HepG2 (cell line): ENCODE results near the gene ARMC5. TPM values are rescaled to one million over a fixed set of nuclear protein-coding genes. Genes with fewer than 3 reads are reported as not detected.

Experiments
- ATAC-seq: fragments of 200-7000 bp; cut with Tn5 transposase; 3 replicates; pipeline ENCODE4 v1.9.1; 2020; ENCODE audit warnings: mild to moderate bottlenecking, moderate library complexity
- BruUV-seq: library from RNA; stranded (reverse); fragments of 400-500 nt; replicated peaks from 2 replicates; lab custom pipeline; 2021; lab: Mats Ljungman, UMichigan
- CTCF ChIA-PET: fragments of 300-600 bp; formaldehyde crosslinking; extraction: SDS; loops from one replicate; lab custom pipeline; 2021; ENCODE audit warnings: low total read pairs, inconsistent platforms, low intra/inter-chr PET ratio; lab: Yijun Ruan, JAX
- POLR2A ChIA-PET: fragments of 350-600 bp; sonication (Branson Sonifier 250); formaldehyde crosslinking; loops from one replicate; lab custom pipeline; 2020; ENCODE audit warnings: antibody characterized with exemption, inconsistent platforms; lab: Yijun Ruan, JAX
- DNase-seq: peaks from one replicate; pipeline ENCODE4 v3.0.0-alpha.2; 2015; ENCODE audit warnings: low spot score
- FAIRE-seq: peaks from 3 replicates; lab custom pipeline; 2011; peaks lifted over from hg19 to GRCh38; lab: Jason Lieb, UNC
- H2AFZ ChIP-seq: one replicate; pipeline ENCODE4 v1.6.1; 2011; ENCODE audit warnings: low read length, inconsistent platforms
- H3K27ac ChIP-seq: fragments of 300-600 bp; 3 replicates; pipeline ENCODE4 v1.8.0; 2011; ENCODE audit warnings: mixed run types, mild to moderate bottlenecking, mixed read lengths, low read length, inconsistent platforms; ENCODE audit not compliant: insufficient read depth; ENCODE audit errors: extremely low read length
- H3K27me3 ChIP-seq, 2 experiments: fragments of 200-600 bp in 1 of 2; 2 replicates in 1 of 2; 3 replicates in 1 of 2; pipeline versions ENCODE4 v1.6.0 to v1.8.0; 2011; ENCODE audit warnings: low read length in 2 of 2, mild to moderate bottlenecking in 2 of 2, moderate library complexity in 2 of 2, inconsistent platforms in 1 of 2; ENCODE audit not compliant: insufficient read depth in 2 of 2, control insufficient read depth in 1 of 2
- H3K36me3 ChIP-seq, 2 experiments: fragments of 200-600 bp in 1 of 2; replicated peaks in 1 of 2; 2 replicates in 1 of 2; 3 replicates in 1 of 2; pipeline versions ENCODE4 v1.5.1 to v1.8.0; 2011; ENCODE audit warnings: low read length in 2 of 2, inconsistent platforms in 1 of 2; ENCODE audit not compliant: insufficient read depth in 2 of 2, control insufficient read depth in 1 of 2
- H3K4me1 ChIP-seq: 2 replicates; pipeline ENCODE4 v1.5.1; 2012; ENCODE audit warnings: low read length, inconsistent platforms; ENCODE audit not compliant: insufficient read depth
- H3K4me2 ChIP-seq: 2 replicates; pipeline ENCODE4 v1.6.0; 2011; ENCODE audit warnings: low read depth, low read length, inconsistent platforms
- H3K4me3 ChIP-seq, 3 experiments: fragments of 200-600 bp in 1 of 3; sonication (generic), shearing (Covaris generic) in 1 of 3; replicated peaks in 1 of 3; 2 replicates each; pipeline ENCODE4 v1.5.1; 2011 to 2016; ENCODE audit warnings: low read length in 3 of 3, inconsistent platforms in 2 of 3, low read depth in 2 of 3, mild to moderate bottlenecking in 2 of 3, control low read depth in 1 of 3, mixed read lengths in 1 of 3; ENCODE audit not compliant: insufficient read depth in 1 of 3
- H3K79me2 ChIP-seq: one replicate; pipeline ENCODE4 v1.6.1; 2011; ENCODE audit warnings: low read length, inconsistent platforms; ENCODE audit not compliant: insufficient read depth
- H3K9ac ChIP-seq: 2 replicates; pipeline ENCODE4 v1.6.0; 2011; ENCODE audit warnings: mild to moderate bottlenecking, low read depth, low read length, inconsistent platforms; ENCODE audit not compliant: insufficient read depth
- H3K9me3 ChIP-seq: 2 replicates; pipeline ENCODE4 v1.5.1; 2012; ENCODE audit warnings: mild to moderate bottlenecking, low read length
- H4K20me1 ChIP-seq: 2 replicates; pipeline ENCODE4 v1.6.0; 2011; ENCODE audit warnings: inconsistent platforms, mild to moderate bottlenecking, low read length, moderate library complexity; ENCODE audit not compliant: insufficient read depth
- GTF2F1 ChIP-seq: fragments of 150-350 bp; IDR thresholded peaks from 2 replicates; pipeline ENCODE4 v1.6.1; 2014; ENCODE audit warnings: low read length
- HOXA9 ChIP-seq: sonication (generic); formaldehyde crosslinking; IDR thresholded peaks from 2 replicates; pipeline ENCODE4 v1.8.1; 2022; ENCODE audit warnings: missing genetic modification reagents, mild to moderate bottlenecking, moderate library complexity, borderline replicate concordance
- WGBS: methylation state at CpG from one replicate; pipeline ENCODE4 v1.1.6; 2017; ENCODE audit warnings: low lambda C conversion rate; 5-methylcytosine and 5-hydroxymethylcytosine counted together
- in situ Hi-C: cut with HindIII; loops from 2 replicates; pipeline ENCODE4 v1.10.0; 2017; ENCODE audit warnings: low pct_unique_long_range_greater_than_20kb; ENCODE audit not compliant: extremely low pct_ligation_motif_present
- intact Hi-C: fragments of 100-400 bp; cut with micrococcal nuclease; formaldehyde crosslinking; loops from one replicate; pipeline ENCODE4 v1.10.0; 2022; ENCODE audit not compliant: unreplicated experiment
- polyA plus RNA-seq, 8 experiments: library from polyadenylated mRNA; depleted of rRNA in 3 of 8; stranded (reverse) in 7 of 8; unstranded in 1 of 8; fragments of >200 nt; fragmentation: Illumina TruSeq in 4 of 8; extraction: Trizol in 4 of 8; gene quantifications; 2 replicates each; pipeline versions ENCODE4 v1.2.1 to v1.2.3, GENCODE V29; 2011 to 2016; ENCODE audit warnings: low read depth in 4 of 8, missing spikeins in 1 of 8, mixed read lengths in 1 of 8; ENCODE audit not compliant: insufficient read depth in 1 of 8
- total RNA-seq, 5 experiments: library from RNA; depleted of rRNA; stranded (reverse); fragments of >200 nt; fragmentation: Illumina TruSeq; extraction: Trizol; gene quantifications; 2 replicates each; pipeline ENCODE4 v1.2.3, GENCODE V29; 2016; ENCODE audit warnings: low read depth in 1 of 5
- TF ChIP-seq, protein P1 (sequence below): sonication (generic); formaldehyde crosslinking; IDR thresholded peaks from 2 replicates; pipeline ENCODE4 v1.4.0; 2020; ENCODE audit warnings: missing genetic modification reagents
- TF ChIP-seq, protein P2 (sequence below), 2 experiments: sonication (generic) in 1 of 2; formaldehyde crosslinking in 1 of 2; IDR thresholded peaks; 2 replicates each; pipeline versions ENCODE4 v1.4.0 to v1.6.1; 2018 to 2020; ENCODE audit warnings: missing genetic modification reagents in 2 of 2, borderline replicate concordance in 1 of 2, low read depth in 1 of 2, mild to moderate bottlenecking in 1 of 2, missing biosample characterization in 1 of 2

The ARMC5 gene
- total and polyA plus RNA-seq, 2 of the 13 experiments (the other 11 are each of a cell fraction or from before 2014, with no cell fraction given), result 10.8 to 22.3 TPM

DNA sequence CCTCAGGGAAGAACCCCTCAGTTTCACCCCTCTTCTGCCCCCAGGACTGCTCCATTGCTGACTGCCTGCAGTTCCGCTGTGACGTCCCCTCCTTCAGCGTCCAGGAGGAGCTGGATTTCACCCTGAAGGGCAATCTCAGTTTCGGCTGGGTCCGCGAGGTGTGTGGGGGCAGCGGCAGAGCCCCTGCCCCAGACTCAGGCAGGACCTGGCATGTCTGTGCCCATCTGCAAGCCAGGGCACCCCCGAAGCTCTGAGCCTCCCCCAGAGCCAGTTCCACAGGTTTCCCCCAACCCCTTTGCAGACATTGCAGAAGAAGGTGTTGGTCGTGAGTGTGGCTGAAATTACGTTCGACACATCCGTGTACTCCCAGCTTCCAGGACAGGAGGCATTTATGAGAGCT is 35.5 kb upstream of the ARMC5 start (continued):
- TF ChIP-seq, protein P1, sequence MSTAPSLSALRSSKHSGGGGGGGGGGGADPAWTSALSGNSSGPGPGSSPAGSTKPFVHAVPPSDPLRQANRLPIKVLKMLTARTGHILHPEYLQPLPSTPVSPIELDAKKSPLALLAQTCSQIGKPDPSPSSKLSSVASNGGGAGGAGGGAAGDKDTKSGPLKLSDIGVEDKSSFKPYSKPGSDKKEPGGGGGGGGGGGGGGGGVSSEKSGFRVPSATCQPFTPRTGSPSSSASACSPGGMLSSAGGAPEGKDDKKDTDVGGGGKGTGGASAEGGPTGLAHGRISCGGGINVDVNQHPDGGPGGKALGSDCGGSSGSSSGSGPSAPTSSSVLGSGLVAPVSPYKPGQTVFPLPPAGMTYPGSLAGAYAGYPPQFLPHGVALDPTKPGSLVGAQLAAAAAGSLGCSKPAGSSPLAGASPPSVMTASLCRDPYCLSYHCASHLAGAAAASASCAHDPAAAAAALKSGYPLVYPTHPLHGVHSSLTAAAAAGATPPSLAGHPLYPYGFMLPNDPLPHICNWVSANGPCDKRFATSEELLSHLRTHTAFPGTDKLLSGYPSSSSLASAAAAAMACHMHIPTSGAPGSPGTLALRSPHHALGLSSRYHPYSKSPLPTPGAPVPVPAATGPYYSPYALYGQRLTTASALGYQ (CRISPR knock-in tag), result no peak

DNA sequence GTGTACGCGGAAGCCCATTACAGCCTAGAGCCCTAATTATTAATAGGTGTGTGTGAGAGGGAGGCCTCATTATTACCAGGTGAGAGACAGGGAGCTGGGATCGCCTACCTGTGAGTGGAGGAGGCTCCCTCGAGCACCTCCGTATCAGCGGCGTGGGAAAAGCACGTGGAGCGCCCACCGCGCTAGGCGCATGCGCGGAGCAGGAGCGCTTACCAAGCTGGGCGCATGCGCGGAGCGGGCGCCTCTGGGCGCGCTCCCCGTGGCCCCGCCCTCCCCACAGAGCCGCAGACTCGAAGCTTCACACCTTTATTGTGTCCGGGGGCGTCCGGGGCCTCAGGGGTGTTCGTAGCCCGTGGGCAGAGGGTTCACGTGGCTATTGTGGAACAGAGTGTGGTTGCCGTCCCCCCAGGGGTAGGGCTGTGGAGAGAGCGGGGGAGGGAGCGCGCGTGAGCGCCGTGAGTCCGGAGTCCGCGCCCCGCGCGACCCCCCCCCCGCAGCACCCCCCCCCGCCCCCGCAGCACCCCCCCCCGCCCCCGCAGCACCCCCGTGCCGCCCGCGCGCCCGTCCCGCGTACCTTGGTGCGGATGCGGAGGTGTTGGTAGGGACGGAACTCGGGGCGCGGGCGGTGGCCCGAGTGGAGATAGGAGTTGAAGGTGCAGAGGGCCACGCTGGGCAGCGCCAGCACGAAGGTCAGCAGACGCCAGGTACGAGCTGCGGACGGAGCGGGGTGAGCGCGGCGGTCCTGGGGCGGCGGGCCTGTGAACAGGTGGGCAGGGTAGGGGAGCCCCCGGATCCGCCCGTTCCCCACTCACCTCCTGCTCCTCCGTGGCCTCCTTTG is 31.6 kb upstream of the ARMC5 start:
- ATAC-seq (no peak), DNase-seq (no peak), FAIRE-seq (no peak)
- Histone ChIP-seq H3K79me2 (no peaks in the 10 kb centered on the region), H3K36me3 (no peaks in the 10 kb centered on the region), H3K27me3 (peaks cover 0 to 19% of the 10 kb centered on the region in 2 experiments; a peak in 4 of 5 replicates), H3K4me3 (no peak overlapping the region), H3K27ac (no peak overlapping the region), H4K20me1 (no peaks in the 10 kb centered on the region), H2AFZ (no peak overlapping the region), H3K9ac (no peak overlapping the region), H3K9me3 (no peaks in the 10 kb centered on the region), H3K4me1 (no peaks in the 10 kb centered on the region), H3K4me2 (no peak overlapping the region)
- CTCF ChIA-PET, result no interaction called here
- intact Hi-C loops (no loop called here), in situ Hi-C loops (loop anchor here (25.0 kb wide), 1 partner anchor 215 kb away; the partner anchor contains the start of genes PYCARD, PYDC1 and TRIM72)
- WGBS, result 78% methylated on average over 69 of the region's 83 CpGs
- TF ChIP-seq GTF2F1 (no peak), HOXA9 (no peak)
- TF ChIP-seq, protein P2, sequence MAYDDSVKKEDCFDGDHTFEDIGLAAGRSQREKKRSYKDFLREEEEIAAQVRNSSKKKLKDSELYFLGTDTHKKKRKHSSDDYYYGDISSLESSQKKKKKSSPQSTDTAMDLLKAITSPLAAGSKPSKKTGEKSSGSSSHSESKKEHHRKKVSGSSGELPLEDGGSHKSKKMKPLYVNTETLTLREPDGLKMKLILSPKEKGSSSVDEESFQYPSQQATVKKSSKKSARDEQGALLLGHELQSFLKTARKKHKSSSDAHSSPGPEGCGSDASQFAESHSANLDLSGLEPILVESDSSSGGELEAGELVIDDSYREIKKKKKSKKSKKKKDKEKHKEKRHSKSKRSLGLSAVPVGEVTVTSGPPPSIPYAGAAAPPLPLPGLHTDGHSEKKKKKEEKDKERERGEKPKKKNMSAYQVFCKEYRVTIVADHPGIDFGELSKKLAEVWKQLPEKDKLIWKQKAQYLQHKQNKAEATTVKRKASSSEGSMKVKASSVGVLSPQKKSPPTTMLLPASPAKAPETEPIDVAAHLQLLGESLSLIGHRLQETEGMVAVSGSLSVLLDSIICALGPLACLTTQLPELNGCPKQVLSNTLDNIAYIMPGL (CRISPR knock-in tag; IDR thresholded peaks at IDR 0.05; ENCODE audit: borderline replicate concordance in 1 of 2, low read depth in 1 of 2), result no peak
- POLR2A ChIA-PET, result no interaction called here
- BruUV-seq, result no TSS peak
